GM19324 (cell line): ENCODE measurements around the gene NDUFS2.

Experiments
- ATAC-seq: cut with Tn5 transposase; IDR thresholded peaks from one replicate; pipeline ENCODE4 v1.9.1; 2021; ENCODE audit warnings: mild to moderate bottlenecking, moderate library complexity; ENCODE audit not compliant: unreplicated experiment, low FRiP score

Gene NDUFS2

GRCh38 chr1:161171696-161172095, 30.5 kb upstream of the NDUFS2 start:
- ATAC-seq, result no peak

- no peak for ATAC-seq
Measured at GRCh38 chr1:161172349-161172748, 29.8 kb upstream of the NDUFS2 start.

GRCh38 chr1:161172776-161173376, 29.3 kb upstream of the NDUFS2 start:
- no peak for ATAC-seq

- ATAC-seq, result no peak
Measured at GRCh38 chr1:161173711-161174110, 28.5 kb upstream of the NDUFS2 start.

- ATAC-seq, result no peak
Measured at GRCh38 chr1:161174911-161175310, 27.3 kb upstream of the NDUFS2 start.

GRCh38 chr1:161175771-161176453, 26.3 kb upstream of the NDUFS2 start:
- no peak for ATAC-seq

- no peak for ATAC-seq
Measured at GRCh38 chr1:161176468-161177111, 25.6 kb upstream of the NDUFS2 start.

- peak; percentile 86 for ATAC-seq
Measured at GRCh38 chr1:161177112-161177935, 24.8 kb upstream of the NDUFS2 start, which contains the start of gene B4GALT3. TSS of gene B4GALT3 (minus strand) at chr1:161177507. CDS start at chr1:161176060, 1,447 bp downstream.

GRCh38 chr1:161177936-161178244, 24.3 kb upstream of the NDUFS2 start:
- no peak for ATAC-seq

- no peak for ATAC-seq
Measured at GRCh38 chr1:161179698-161180097, 22.5 kb upstream of the NDUFS2 start.

- no peak for ATAC-seq
Measured at GRCh38 chr1:161180639-161181038, 21.5 kb upstream of the NDUFS2 start.

- ATAC-seq, result peak; percentile 34
Measured at GRCh38 chr1:161182214-161182613, 20.0 kb upstream of the NDUFS2 start.

GRCh38 chr1:161185282-161185682, 16.9 kb upstream of the NDUFS2 start:
- ATAC-seq, result peak; percentile 75

- peak; percentile 15 for ATAC-seq
Measured at GRCh38 chr1:161185732-161186311, 16.3 kb upstream of the NDUFS2 start.

GRCh38 chr1:161187311-161187710, 14.9 kb upstream of the NDUFS2 start:
- no peak for ATAC-seq

- no peak for ATAC-seq
Measured at GRCh38 chr1:161188381-161188780, 13.8 kb upstream of the NDUFS2 start.

GRCh38 chr1:161189036-161189435, 13.1 kb upstream of the NDUFS2 start:
- no peak for ATAC-seq

- ATAC-seq, result no peak
Measured at GRCh38 chr1:161190962-161191521, 11.1 kb upstream of the NDUFS2 start.

- ATAC-seq, result no peak
Measured at GRCh38 chr1:161191971-161192370, 10.2 kb upstream of the NDUFS2 start.
